Peyer's patch (tissue), 4 donors: ENCODE results near the gene CAMK2B. TPM values are rescaled to one million over a fixed set of nuclear protein-coding genes. Genes with fewer than 3 reads are reported as not detected.

ENCODE experiments used
- DNase-seq, 3 donors: peaks; one replicate each; pipeline ENCODE4 v3.0.0-alpha.2; 2017 to 2019
- H3K27ac ChIP-seq, 4 donors: fragments of 200-600 bp; sonication (generic); one replicate each; pipeline ENCODE4 v1.5.1; 2016 to 2019
- H3K27me3 ChIP-seq, 2 donors: fragments of 200-600 bp; sonication (generic); one replicate each; pipeline ENCODE4 v1.5.1; 2019
- H3K36me3 ChIP-seq, 3 donors: fragments of 200-600 bp; sonication (generic); one replicate each; pipeline ENCODE4 v1.5.1; 2016 to 2019
- H3K4me1 ChIP-seq, 4 donors: fragments of 200-600 bp; sonication (generic); one replicate each; pipeline ENCODE4 v1.5.1; 2016 to 2019
- H3K4me3 ChIP-seq, 4 donors: fragments of 200-600 bp; sonication (generic); 1 replicate in 3 of 4; 2 replicates in 1 of 4; pipeline ENCODE4 v1.5.1; 2016 to 2019; ENCODE audit warnings: mild to moderate bottlenecking in 1 of 4
- H3K9me3 ChIP-seq, 4 donors: fragments of 200-600 bp; sonication (generic); one replicate each; pipeline ENCODE4 v1.5.1; 2016 to 2019; ENCODE audit warnings: mild to moderate bottlenecking in 1 of 4
- POLR2A ChIP-seq, 2 donors: fragments of 450-650 bp; IDR thresholded peaks; one replicate each; pipeline ENCODE4 v1.5.1; 2017; ENCODE audit warnings: antibody characterized with exemption in 2 of 2, mild to moderate bottlenecking in 2 of 2, moderate library complexity in 2 of 2
- total RNA-seq, 4 donors: library from RNA; depleted of rRNA; stranded (reverse); fragments of >200 nt; gene quantifications; one replicate each; pipeline ENCODE4 v1.1.0, GENCODE V29; 2016
- TF ChIP-seq, protein P1 (sequence below), 6 experiments: fragments of 450-650 bp in 4 of 6; fragments of 200-600 bp in 2 of 6; sonication (generic) in 1 of 6; IDR thresholded peaks; one replicate each; pipeline ENCODE4 v1.5.1; 2017 to 2019; ENCODE audit warnings: antibody characterized with exemption in 6 of 6, mild to moderate bottlenecking in 3 of 6, moderate library complexity in 1 of 6

CAMK2B gene
- total RNA-seq, 4 donors from 2014 or later = 0.67 to 3.9 (median 2.2) TPM

DNA sequence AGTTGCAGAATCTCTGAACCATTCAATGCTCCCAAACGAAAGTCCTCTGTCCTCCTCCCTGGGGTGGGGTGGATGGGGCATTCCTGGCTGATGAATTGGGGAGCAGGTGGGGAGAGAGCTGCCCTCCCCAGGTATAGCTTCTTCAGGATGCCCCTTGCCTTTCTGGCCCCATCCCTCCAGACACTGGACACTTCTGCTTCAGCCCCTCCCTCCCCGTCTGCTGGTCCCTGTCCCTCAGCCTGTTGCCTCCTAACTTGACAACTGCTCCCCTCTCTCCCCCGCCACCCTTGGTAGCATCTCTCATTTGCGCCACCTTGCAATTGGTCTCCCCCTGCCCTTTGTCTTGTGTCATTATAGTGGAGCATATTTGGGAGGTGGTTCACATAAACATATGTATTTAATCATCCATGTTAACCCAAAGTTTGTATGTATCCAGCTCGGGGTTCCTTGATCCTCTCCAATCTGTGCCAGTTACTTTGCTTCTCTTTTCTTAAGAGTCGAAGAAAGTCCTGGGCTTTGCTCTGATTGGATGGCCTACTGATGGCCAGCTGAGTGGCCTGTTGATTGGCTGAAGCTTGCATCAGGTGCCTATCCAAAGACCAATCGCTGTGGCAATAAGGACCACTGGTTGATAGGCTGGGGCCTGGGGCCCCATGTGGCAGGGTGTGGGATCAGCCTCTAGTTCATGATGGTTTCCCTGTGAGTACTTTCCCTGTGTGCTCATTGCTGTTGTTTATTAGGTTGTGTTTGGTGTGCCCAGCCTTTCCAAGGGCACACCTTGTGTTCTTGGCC is 132.2 kb downstream of the CAMK2B start:
- no peak for TF ChIP-seq POLR2A (IDR thresholded peaks at IDR 0.05)
- Histone ChIP-seq H3K27ac (no peak overlapping the region), H3K9me3 (no peaks in the 10 kb centered on the region), H3K27me3 (no peaks in the 10 kb centered on the region), H3K4me1 (no peaks in the 10 kb centered on the region), H3K36me3 (no peaks in the 10 kb centered on the region), H3K4me3 (no peak overlapping the region)
- DNase-seq = no peak

DNA sequence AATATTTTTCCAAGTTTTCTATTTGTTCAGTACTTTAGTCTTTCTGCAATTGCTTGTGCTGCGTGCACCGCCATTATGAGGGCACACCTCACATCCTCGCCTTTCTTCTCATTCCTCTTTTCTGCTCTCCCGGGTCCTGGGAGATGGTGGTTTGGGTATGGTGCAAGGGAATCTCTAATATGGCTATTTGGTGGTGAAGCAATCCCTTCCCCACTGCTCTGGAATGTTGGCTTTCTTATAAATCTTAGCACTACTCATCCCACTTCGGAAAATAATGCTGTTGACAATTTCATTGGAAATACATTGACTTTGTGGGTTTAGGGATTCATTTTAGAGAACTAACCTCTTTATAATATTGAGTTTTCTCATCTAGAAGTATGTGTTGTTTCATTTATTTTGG is 134.2 kb downstream of the CAMK2B start:
- H3K36me3 ChIP-seq = no peaks in the 10 kb centered on the region
- H3K4me1 ChIP-seq = no peaks in the 10 kb centered on the region
- no peak for TF ChIP-seq POLR2A (IDR thresholded peaks at IDR 0.05)
- TF ChIP-seq, protein P1, sequence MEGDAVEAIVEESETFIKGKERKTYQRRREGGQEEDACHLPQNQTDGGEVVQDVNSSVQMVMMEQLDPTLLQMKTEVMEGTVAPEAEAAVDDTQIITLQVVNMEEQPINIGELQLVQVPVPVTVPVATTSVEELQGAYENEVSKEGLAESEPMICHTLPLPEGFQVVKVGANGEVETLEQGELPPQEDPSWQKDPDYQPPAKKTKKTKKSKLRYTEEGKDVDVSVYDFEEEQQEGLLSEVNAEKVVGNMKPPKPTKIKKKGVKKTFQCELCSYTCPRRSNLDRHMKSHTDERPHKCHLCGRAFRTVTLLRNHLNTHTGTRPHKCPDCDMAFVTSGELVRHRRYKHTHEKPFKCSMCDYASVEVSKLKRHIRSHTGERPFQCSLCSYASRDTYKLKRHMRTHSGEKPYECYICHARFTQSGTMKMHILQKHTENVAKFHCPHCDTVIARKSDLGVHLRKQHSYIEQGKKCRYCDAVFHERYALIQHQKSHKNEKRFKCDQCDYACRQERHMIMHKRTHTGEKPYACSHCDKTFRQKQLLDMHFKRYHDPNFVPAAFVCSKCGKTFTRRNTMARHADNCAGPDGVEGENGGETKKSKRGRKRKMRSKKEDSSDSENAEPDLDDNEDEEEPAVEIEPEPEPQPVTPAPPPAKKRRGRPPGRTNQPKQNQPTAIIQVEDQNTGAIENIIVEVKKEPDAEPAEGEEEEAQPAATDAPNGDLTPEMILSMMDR (IDR thresholded peaks at IDR 0.05) = no peak
- H3K27me3 ChIP-seq = no peaks in the 10 kb centered on the region
- DNase-seq = no peak
- H3K4me3 ChIP-seq = no peak overlapping the region
- no peak overlapping the region for H3K27ac ChIP-seq
- H3K9me3 ChIP-seq = no peaks in the 10 kb centered on the region

DNA sequence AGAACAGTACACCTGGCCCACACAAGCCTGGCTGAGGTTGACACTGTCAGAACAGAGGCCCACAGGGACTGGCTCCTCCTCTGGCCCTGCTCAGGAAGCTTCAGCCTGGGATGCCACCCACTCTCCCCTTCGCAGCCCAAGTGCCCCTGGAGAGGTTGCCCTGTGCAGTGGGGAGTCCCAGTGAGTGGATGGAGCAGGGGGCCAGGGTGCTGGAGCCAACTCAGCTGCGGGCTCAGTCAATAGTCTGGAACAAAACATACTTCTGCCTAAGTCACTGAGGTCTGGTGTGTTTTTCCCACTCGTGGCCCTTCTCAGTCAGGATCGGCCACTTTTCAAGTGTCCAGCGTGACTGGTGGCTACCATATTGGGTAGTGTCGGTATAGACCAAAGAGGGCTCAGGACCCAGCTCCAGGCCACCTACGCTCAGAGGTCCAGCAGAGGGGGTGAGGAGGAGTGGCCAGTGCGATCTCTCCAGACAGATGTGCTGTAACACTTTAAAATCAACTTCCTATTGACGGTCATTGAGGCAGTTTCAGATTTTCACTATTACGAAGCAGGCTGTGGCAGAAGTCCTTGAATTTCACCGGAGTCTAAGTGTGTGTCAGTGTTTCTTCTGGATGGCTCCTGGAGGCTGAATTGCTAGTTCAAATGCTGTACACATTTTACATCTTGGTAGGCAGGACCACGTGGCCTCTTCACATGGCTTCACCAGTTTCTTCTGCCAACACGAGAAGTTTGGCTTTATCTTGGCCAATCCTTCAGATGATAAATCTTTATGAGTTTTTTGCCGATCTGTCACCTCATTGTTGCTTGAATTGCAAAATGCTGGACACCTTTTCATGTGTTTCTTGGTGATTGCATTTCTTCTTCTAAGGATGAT is 135.2 kb downstream of the CAMK2B start:
- Histone ChIP-seq H3K36me3 (no peaks in the 10 kb centered on the region), H3K27ac (no peak overlapping the region), H3K9me3 (no peaks in the 10 kb centered on the region), H3K4me3 (no peak overlapping the region), H3K4me1 (no peaks in the 10 kb centered on the region), H3K27me3 (no peaks in the 10 kb centered on the region)
- TF ChIP-seq, protein P1 (IDR thresholded peaks at IDR 0.05) = no peak
- no peak for TF ChIP-seq POLR2A (IDR thresholded peaks at IDR 0.05)
- DNase-seq = no peak

DNA sequence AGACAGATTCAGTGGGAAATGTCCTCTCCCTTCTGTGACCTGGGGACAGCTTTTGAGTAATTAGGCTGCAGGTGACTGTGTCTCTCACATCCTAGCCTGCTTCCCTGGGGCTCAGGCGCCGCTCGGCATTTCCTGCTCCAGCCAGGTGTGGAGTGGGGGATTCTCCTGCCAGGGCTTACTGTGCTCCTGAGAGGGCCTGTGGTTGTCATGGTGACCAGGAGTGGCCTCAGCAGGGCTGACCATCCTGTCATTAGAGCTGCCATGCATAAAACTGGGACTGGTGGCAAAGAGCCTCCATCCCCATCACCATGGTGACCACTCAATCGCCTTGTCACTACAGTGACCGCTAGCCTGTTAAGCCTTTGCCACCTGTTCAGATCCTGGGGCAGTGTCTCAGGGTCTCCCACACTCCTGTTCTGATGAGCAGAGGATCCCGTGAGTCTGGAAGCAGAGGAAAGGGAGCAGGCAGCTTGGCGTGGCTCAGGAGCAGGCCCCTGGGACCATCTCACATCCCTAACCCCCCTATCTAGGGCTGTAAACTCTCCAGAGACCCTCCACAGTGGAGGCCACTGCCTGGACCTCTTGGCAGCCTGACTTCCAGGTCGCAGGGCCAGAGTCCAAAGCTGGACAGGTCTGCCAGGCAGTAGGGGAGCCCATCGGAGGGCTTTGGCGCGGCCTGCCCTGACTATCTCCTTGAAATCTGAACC is 136.0 kb downstream of the CAMK2B start, which contains the start of gene GCK:
TSS of gene GCK (minus strand) at position 154 of the 707 bp plus-strand sequence. CDS start 486 bp downstream, outside the sequence.
- Histone ChIP-seq H3K36me3 (no peaks in the 10 kb centered on the region), H3K9me3 (no peaks in the 10 kb centered on the region), H3K27me3 (no peaks in the 10 kb centered on the region), H3K27ac (no peak within 1 kb of the TSS), H3K4me1 (no peaks in the 10 kb centered on the region), H3K4me3 (no peak within 1 kb of the TSS)
- DNase-seq = no peak
- no peak for TF ChIP-seq POLR2A (IDR thresholded peaks at IDR 0.05)
- TF ChIP-seq, protein P1 (IDR thresholded peaks at IDR 0.05) = no peak

DNA sequence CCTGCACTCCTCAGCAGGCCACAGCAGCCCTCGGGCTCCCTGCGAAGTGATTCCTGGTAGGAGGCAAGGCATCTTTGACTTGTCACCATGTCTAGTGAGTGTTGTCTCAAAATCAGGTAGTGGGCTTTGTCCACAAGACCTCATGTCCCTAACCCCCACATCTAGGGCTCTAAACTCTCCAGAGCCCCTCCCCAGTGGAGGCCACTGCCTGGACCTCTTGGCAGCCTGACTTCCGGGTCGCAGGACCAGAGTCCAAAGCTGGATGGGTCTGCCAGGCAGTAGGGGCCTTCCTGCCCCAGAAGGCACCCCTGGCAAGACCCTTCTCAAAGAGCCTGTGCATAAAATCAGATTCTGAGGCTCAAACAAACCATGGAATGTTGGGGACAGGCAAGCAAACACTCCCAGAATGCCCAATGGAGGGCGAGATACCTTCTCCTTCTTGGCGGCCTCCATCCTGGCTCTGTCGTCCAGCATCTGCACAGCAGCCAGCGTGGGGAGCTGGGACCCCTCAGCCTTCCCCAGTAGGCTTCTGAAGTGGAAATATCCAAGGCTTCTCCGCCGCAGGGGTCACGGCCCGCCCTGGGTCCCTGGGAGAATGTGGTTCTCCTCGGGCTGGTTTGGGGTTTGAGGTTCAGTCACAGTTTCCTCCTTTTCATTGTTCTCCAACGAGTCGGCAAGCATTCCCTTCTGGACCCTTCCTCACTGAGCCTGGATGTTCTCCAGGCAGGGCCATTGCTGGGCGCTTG is 136.7 kb downstream of the CAMK2B start:
- Histone ChIP-seq H3K27ac (no peak overlapping the region), H3K4me1 (no peaks in the 10 kb centered on the region), H3K36me3 (no peaks in the 10 kb centered on the region), H3K4me3 (no peak overlapping the region), H3K27me3 (no peaks in the 10 kb centered on the region), H3K9me3 (no peaks in the 10 kb centered on the region)
- DNase-seq = no peak
- TF ChIP-seq, protein P1 (IDR thresholded peaks at IDR 0.05) = no peak
- no peak for TF ChIP-seq POLR2A (IDR thresholded peaks at IDR 0.05)
